H1 (cell line): ENCODE data around the gene POPDC3. TPM values are rescaled to one million over a fixed set of nuclear protein-coding genes. Genes with fewer than 3 reads are reported as not detected.

Experiments
- CTCF ChIA-PET: fragments of 300-600 bp; sonication (Branson Sonifier 250); formaldehyde crosslinking; loops from one replicate; lab custom pipeline; 2021; ENCODE audit not compliant: partially characterized antibody; lab: Charles Lee
- POLR2A ChIA-PET: fragments of 300-600 bp; sonication (Branson Sonifier 250); formaldehyde crosslinking; loops from one replicate; lab custom pipeline; 2021; ENCODE audit warnings: inconsistent platforms; ENCODE audit not compliant: partially characterized antibody; lab: Charles Lee
- DNase-seq, 2 experiments: peaks; one replicate each; pipeline versions ENCODE4 v3.0.0 to v3.0.0-alpha.2; 2010 to 2022; ENCODE audit warnings: low spot score in 2 of 2, low read depth in 1 of 2, mixed read lengths in 1 of 2
- FAIRE-seq: peaks from 2 replicates; lab custom pipeline; 2011; peaks lifted over from hg19 to GRCh38; lab: Jason Lieb, UNC
- H2AFZ ChIP-seq: 2 replicates; pipeline ENCODE4 v1.8.1; 2012; ENCODE audit warnings: low read length, inconsistent platforms
- H2AK5ac ChIP-seq: 2 replicates; pipeline ENCODE4 v1.6.1; 2013; ENCODE audit warnings: low read depth, low read length
- H2BK120ac ChIP-seq: replicated peaks from 2 replicates; pipeline ENCODE3; 2013; ENCODE audit warnings: low read depth, low read length, inconsistent platforms
- H2BK12ac ChIP-seq: 2 replicates; pipeline ENCODE4 v1.6.1; 2013; ENCODE audit warnings: low read depth, low read length
- H2BK15ac ChIP-seq: 2 replicates; pipeline ENCODE4 v1.6.1; 2013; ENCODE audit warnings: low read length
- H2BK20ac ChIP-seq: 2 replicates; pipeline ENCODE4 v1.6.1; 2013; ENCODE audit warnings: low read length
- H2BK5ac ChIP-seq: 2 replicates; pipeline ENCODE4 v1.6.1; 2013; ENCODE audit warnings: low read depth, low read length
- H3K14ac ChIP-seq: 2 replicates; pipeline ENCODE4 v1.6.1; 2013; ENCODE audit warnings: inconsistent platforms; ENCODE audit not compliant: insufficient read length
- H3K18ac ChIP-seq: 2 replicates; pipeline ENCODE4 v1.6.1; 2013; ENCODE audit warnings: low read length; ENCODE audit errors: extremely low read depth
- H3K23ac ChIP-seq: 2 replicates; pipeline ENCODE4 v1.6.1; 2013; ENCODE audit warnings: inconsistent platforms; ENCODE audit not compliant: insufficient read length
- H3K23me2 ChIP-seq: 2 replicates; pipeline ENCODE4 v1.6.1; 2013; ENCODE audit warnings: low read depth, low read length
- H3K27ac ChIP-seq: 2 replicates; pipeline ENCODE4 v1.6.1; 2011; ENCODE audit warnings: low read depth, low read length, inconsistent platforms
- H3K27me3 ChIP-seq, 4 experiments: replicated peaks in 1 of 4; 1 replicate in 1 of 4; 2 replicates in 3 of 4; pipeline versions ENCODE4 v1.6.1 to v1.8.1; 2011 to 2013; ENCODE audit warnings: low read length in 3 of 4, mild to moderate bottlenecking in 3 of 4, inconsistent platforms in 2 of 4, mixed read lengths in 2 of 4, moderate library complexity in 1 of 4; ENCODE audit not compliant: control insufficient read depth in 3 of 4, insufficient read depth in 3 of 4; ENCODE audit errors: extremely low read depth in 1 of 4
- H3K36me3 ChIP-seq, 4 experiments: 2 replicates each; pipeline versions ENCODE4 v1.6.1 to v1.8.1; 2011 to 2013; ENCODE audit warnings: mild to moderate bottlenecking in 4 of 4, low read length in 3 of 4, moderate library complexity in 2 of 4, control low read depth in 1 of 4, inconsistent platforms in 1 of 4; ENCODE audit not compliant: insufficient read depth in 4 of 4, control insufficient read depth in 2 of 4
- H3K4ac ChIP-seq: replicated peaks from 2 replicates; pipeline ENCODE3; 2013; ENCODE audit warnings: low read length, low read depth, mixed read lengths, inconsistent platforms; ENCODE audit not compliant: insufficient read length
- H3K4me1 ChIP-seq, 4 experiments: replicated peaks in 1 of 4; 1 replicate in 1 of 4; 2 replicates in 3 of 4; pipeline versions ENCODE4 v1.6.1 to v1.8.1; 2011 to 2013; ENCODE audit warnings: low read length in 3 of 4, inconsistent platforms in 2 of 4, mixed read lengths in 1 of 4; ENCODE audit not compliant: insufficient read depth in 4 of 4, control insufficient read depth in 3 of 4
- H3K4me2 ChIP-seq, 2 experiments: 2 replicates each; pipeline versions ENCODE4 v1.6.1 to v1.8.1; 2011 to 2013; ENCODE audit warnings: low read depth in 2 of 2, low read length in 2 of 2, control low read depth in 1 of 2, inconsistent platforms in 1 of 2, mild to moderate bottlenecking in 1 of 2; ENCODE audit not compliant: insufficient read depth in 1 of 2
- H3K4me3 ChIP-seq, 4 experiments: fragments of 200-600, 300-600 bp in 1 of 4; sonication (generic), shearing (Covaris generic), sonication (Bioruptor Twin) in 1 of 4; 2 replicates each; pipeline versions ENCODE4 v1.5.1 to v1.8.1; 2011 to 2016; ENCODE audit warnings: low read length in 4 of 4, low read depth in 3 of 4, control low read depth in 2 of 4, inconsistent platforms in 2 of 4, mild to moderate bottlenecking in 2 of 4, mixed read lengths in 1 of 4, moderate library complexity in 1 of 4; ENCODE audit not compliant: insufficient read depth in 2 of 4; ENCODE audit errors: extremely low read depth in 1 of 4
- H3K56ac ChIP-seq: replicated peaks from 2 replicates; pipeline ENCODE3; 2013; ENCODE audit warnings: low read depth, mild to moderate bottlenecking, mixed read lengths, low read length, inconsistent platforms; ENCODE audit not compliant: insufficient read length
- H3K79me1 ChIP-seq: 2 replicates; pipeline ENCODE4 v1.6.1; 2013; ENCODE audit warnings: low read depth, low read length, control low read depth
- H3K79me2 ChIP-seq, 2 experiments: 2 replicates each; pipeline versions ENCODE4 v1.6.1 to v1.8.1; 2012 to 2013; ENCODE audit warnings: low read length in 2 of 2, mild to moderate bottlenecking in 2 of 2, inconsistent platforms in 1 of 2; ENCODE audit not compliant: insufficient read depth in 2 of 2, control insufficient read depth in 1 of 2
- H3K9ac ChIP-seq, 4 experiments: replicated peaks in 1 of 4; 1 replicate in 1 of 4; 2 replicates in 3 of 4; pipeline versions ENCODE4 v1.6.1 to v1.8.1; 2011 to 2013; ENCODE audit warnings: low read depth in 3 of 4, low read length in 3 of 4, control low read depth in 2 of 4, mild to moderate bottlenecking in 2 of 4, moderate library complexity in 2 of 4, inconsistent platforms in 1 of 4; ENCODE audit errors: extremely low read depth in 1 of 4
- H3K9me3 ChIP-seq, 2 experiments: 2 replicates each; pipeline versions ENCODE4 v1.6.1 to v1.8.1; 2012 to 2013; ENCODE audit warnings: mild to moderate bottlenecking in 2 of 2, moderate library complexity in 2 of 2, control low read depth in 1 of 2, inconsistent platforms in 1 of 2, low read depth in 1 of 2, low read length in 1 of 2, mixed read lengths in 1 of 2; ENCODE audit not compliant: insufficient read depth in 2 of 2
- H4K20me1 ChIP-seq, 2 experiments: replicated peaks in 1 of 2; 2 replicates each; pipeline versions ENCODE3 to v1.8.1; 2011 to 2013; ENCODE audit warnings: inconsistent platforms in 2 of 2, low read length in 2 of 2, mild to moderate bottlenecking in 1 of 2; ENCODE audit not compliant: insufficient read depth in 2 of 2, control insufficient read depth in 1 of 2
- H4K5ac ChIP-seq: 2 replicates; pipeline ENCODE4 v1.6.1; 2013; ENCODE audit warnings: low read length, low read depth, mixed read lengths, inconsistent platforms; ENCODE audit not compliant: insufficient read length
- H4K8ac ChIP-seq: 2 replicates; pipeline ENCODE4 v1.8.0; 2013; ENCODE audit warnings: mild to moderate bottlenecking, moderate library complexity, low read length, inconsistent platforms; ENCODE audit not compliant: insufficient read depth; ENCODE audit errors: extremely low read depth
- H4K91ac ChIP-seq: replicated peaks from 2 replicates; pipeline ENCODE3; 2013; ENCODE audit warnings: low read length, mixed read lengths, inconsistent platforms; ENCODE audit not compliant: insufficient read length
- WGBS, 2 experiments: shearing (Covaris generic) in 1 of 2; methylation state at CpG; one replicate each; pipeline versions ENCODE4 v1.1.6 to v1.1.7; 2013 to 2015; ENCODE audit warnings: low lambda C conversion rate in 2 of 2, mixed read lengths in 2 of 2, inconsistent platforms in 1 of 2, low coverage in 1 of 2, missing lambda C conversion rate in 1 of 2; ENCODE audit not compliant: insufficient replicate concordance in 2 of 2, insufficient coverage in 1 of 2, insufficient read length in 1 of 2; ENCODE audit errors: extremely low coverage in 1 of 2, missing lambda C conversion rate in 1 of 2; 5-methylcytosine and 5-hydroxymethylcytosine counted together
- polyA plus RNA-seq, 7 experiments: library from polyadenylated mRNA; depleted of rRNA in 3 of 7; stranded (reverse) in 5 of 7; unstranded in 2 of 7; fragments of >200 nt in 5 of 7; fragments of 200-250 nt in 2 of 7; gene quantifications; 1 replicate in 5 of 7; 2 replicates in 1 of 7; 4 replicates in 1 of 7; pipeline versions ENCODE4 v1.2.1 to v1.2.3, GENCODE V29; 2011 to 2013; ENCODE audit warnings: missing spikeins in 2 of 7, mixed read lengths in 2 of 7
- total RNA-seq: library from RNA; stranded (reverse); fragmentation: NEBNext Ultra II Directional; extraction: Animal tissue kit (Norgen Biotek cat#: 25700); gene quantifications from 2 replicates; pipeline ENCODE4 v1.2.1, GENCODE V29; 2021
- TF ChIP-seq, protein P1 (sequence below): fragments of 300-600 bp; sonication (generic); IDR thresholded peaks from 2 replicates; pipeline ENCODE4 v1.7.1; 2012; ENCODE audit warnings: low read length, moderate library complexity, mild to moderate bottlenecking, inconsistent platforms; ENCODE audit not compliant: insufficient replicate concordance

Gene POPDC3
- total and polyA plus RNA-seq, 2 of the 8 experiments (the other 6 are each of a cell fraction or from before 2014, with no cell fraction given), result 3.7 to 6.5 TPM

DNA sequence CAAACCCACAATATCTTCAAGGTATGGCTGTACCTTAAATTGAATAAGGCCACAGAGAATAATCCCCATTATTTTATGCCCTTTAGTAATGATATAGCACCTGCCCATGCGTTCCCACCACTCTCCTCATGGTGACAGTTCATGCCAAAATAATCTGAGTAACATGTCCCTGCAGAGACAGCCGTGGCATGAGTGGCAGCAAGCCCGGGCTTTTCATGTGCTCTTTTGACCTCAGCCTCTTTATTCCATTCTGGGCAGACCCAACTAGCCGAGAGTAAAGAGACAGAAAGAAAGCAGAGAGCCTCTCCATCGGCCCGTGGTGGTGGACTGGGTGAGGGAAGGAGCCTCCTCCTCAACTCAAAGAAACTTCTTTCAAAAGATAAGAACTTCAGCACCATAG lies 19.9 kb upstream of the POPDC3 start:
- no peak overlapping the region for H2AFZ ChIP-seq
- H2BK12ac ChIP-seq, result no peak overlapping the region
- H4K20me1 ChIP-seq, result no peaks in the 10 kb centered on the region
- H4K91ac ChIP-seq, result no peak overlapping the region
- H2BK20ac ChIP-seq, result no peak overlapping the region
- no peak overlapping the region for H3K23ac ChIP-seq
- H3K4me1 ChIP-seq, result no peaks in the 10 kb centered on the region
- H4K5ac ChIP-seq, result no peak overlapping the region
- no peak overlapping the region for H2BK15ac ChIP-seq
- CTCF ChIA-PET, result no interaction called here
- H3K36me3 ChIP-seq, result no peaks in the 10 kb centered on the region
- no peak overlapping the region for H3K27ac ChIP-seq
- no peak overlapping the region for H2BK120ac ChIP-seq
- FAIRE-seq (no peak), DNase-seq (no peak)
- no peak overlapping the region for H3K56ac ChIP-seq
- no peaks in the 10 kb centered on the region for H3K79me1 ChIP-seq
- no peak overlapping the region for H3K4me2 ChIP-seq
- POLR2A ChIA-PET, result no interaction called here
- WGBS, 2 experiments, result 77% methylated on average over 6 of the region's 6 CpGs; no CpG with 5 or more reads in 1 of the 2 experiments
- H3K79me2 ChIP-seq, result no peaks in the 10 kb centered on the region
- no peak overlapping the region for H3K9ac ChIP-seq
- H4K8ac ChIP-seq, result no peak overlapping the region
- H3K9me3 ChIP-seq, result no peaks in the 10 kb centered on the region
- no peak overlapping the region for H2AK5ac ChIP-seq
- H3K4me3 ChIP-seq, result no peak overlapping the region
- no peak overlapping the region for H3K14ac ChIP-seq
- no peaks in the 10 kb centered on the region for H3K23me2 ChIP-seq
- no peak overlapping the region for H3K4ac ChIP-seq
- H3K18ac ChIP-seq, result no peak overlapping the region
- H3K27me3 ChIP-seq, result no peaks in the 10 kb centered on the region
- no peak overlapping the region for H2BK5ac ChIP-seq
- TF ChIP-seq, protein P1, sequence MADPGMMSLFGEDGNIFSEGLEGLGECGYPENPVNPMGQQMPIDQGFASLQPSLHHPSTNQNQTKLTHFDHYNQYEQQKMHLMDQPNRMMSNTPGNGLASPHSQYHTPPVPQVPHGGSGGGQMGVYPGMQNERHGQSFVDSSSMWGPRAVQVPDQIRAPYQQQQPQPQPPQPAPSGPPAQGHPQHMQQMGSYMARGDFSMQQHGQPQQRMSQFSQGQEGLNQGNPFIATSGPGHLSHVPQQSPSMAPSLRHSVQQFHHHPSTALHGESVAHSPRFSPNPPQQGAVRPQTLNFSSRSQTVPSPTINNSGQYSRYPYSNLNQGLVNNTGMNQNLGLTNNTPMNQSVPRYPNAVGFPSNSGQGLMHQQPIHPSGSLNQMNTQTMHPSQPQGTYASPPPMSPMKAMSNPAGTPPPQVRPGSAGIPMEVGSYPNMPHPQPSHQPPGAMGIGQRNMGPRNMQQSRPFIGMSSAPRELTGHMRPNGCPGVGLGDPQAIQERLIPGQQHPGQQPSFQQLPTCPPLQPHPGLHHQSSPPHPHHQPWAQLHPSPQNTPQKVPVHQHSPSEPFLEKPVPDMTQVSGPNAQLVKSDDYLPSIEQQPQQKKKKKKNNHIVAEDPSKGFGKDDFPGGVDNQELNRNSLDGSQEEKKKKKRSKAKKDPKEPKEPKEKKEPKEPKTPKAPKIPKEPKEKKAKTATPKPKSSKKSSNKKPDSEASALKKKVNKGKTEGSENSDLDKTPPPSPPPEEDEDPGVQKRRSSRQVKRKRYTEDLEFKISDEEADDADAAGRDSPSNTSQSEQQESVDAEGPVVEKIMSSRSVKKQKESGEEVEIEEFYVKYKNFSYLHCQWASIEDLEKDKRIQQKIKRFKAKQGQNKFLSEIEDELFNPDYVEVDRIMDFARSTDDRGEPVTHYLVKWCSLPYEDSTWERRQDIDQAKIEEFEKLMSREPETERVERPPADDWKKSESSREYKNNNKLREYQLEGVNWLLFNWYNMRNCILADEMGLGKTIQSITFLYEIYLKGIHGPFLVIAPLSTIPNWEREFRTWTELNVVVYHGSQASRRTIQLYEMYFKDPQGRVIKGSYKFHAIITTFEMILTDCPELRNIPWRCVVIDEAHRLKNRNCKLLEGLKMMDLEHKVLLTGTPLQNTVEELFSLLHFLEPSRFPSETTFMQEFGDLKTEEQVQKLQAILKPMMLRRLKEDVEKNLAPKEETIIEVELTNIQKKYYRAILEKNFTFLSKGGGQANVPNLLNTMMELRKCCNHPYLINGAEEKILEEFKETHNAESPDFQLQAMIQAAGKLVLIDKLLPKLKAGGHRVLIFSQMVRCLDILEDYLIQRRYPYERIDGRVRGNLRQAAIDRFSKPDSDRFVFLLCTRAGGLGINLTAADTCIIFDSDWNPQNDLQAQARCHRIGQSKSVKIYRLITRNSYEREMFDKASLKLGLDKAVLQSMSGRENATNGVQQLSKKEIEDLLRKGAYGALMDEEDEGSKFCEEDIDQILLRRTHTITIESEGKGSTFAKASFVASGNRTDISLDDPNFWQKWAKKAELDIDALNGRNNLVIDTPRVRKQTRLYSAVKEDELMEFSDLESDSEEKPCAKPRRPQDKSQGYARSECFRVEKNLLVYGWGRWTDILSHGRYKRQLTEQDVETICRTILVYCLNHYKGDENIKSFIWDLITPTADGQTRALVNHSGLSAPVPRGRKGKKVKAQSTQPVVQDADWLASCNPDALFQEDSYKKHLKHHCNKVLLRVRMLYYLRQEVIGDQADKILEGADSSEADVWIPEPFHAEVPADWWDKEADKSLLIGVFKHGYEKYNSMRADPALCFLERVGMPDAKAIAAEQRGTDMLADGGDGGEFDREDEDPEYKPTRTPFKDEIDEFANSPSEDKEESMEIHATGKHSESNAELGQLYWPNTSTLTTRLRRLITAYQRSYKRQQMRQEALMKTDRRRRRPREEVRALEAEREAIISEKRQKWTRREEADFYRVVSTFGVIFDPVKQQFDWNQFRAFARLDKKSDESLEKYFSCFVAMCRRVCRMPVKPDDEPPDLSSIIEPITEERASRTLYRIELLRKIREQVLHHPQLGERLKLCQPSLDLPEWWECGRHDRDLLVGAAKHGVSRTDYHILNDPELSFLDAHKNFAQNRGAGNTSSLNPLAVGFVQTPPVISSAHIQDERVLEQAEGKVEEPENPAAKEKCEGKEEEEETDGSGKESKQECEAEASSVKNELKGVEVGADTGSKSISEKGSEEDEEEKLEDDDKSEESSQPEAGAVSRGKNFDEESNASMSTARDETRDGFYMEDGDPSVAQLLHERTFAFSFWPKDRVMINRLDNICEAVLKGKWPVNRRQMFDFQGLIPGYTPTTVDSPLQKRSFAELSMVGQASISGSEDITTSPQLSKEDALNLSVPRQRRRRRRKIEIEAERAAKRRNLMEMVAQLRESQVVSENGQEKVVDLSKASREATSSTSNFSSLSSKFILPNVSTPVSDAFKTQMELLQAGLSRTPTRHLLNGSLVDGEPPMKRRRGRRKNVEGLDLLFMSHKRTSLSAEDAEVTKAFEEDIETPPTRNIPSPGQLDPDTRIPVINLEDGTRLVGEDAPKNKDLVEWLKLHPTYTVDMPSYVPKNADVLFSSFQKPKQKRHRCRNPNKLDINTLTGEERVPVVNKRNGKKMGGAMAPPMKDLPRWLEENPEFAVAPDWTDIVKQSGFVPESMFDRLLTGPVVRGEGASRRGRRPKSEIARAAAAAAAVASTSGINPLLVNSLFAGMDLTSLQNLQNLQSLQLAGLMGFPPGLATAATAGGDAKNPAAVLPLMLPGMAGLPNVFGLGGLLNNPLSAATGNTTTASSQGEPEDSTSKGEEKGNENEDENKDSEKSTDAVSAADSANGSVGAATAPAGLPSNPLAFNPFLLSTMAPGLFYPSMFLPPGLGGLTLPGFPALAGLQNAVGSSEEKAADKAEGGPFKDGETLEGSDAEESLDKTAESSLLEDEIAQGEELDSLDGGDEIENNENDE, result no peak
